K562 treated with DMSO at 1 percent for 24 hours (cell line): ENCODE data around the gene TRAT1. TPM values are rescaled to one million over a fixed set of nuclear protein-coding genes. Genes with fewer than 3 reads are reported as not detected.

Experiments used
- total RNA-seq: library from RNA; unstranded; fragments of 300-600 nt; gene quantifications from 2 replicates; pipeline ENCODE4 v1.2.3, GENCODE V29; 2022; ENCODE audit warnings: low read depth; ENCODE audit not compliant: insufficient read depth

TRAT1 gene
- not detected in 2 replicates for total RNA-seq

DNA sequence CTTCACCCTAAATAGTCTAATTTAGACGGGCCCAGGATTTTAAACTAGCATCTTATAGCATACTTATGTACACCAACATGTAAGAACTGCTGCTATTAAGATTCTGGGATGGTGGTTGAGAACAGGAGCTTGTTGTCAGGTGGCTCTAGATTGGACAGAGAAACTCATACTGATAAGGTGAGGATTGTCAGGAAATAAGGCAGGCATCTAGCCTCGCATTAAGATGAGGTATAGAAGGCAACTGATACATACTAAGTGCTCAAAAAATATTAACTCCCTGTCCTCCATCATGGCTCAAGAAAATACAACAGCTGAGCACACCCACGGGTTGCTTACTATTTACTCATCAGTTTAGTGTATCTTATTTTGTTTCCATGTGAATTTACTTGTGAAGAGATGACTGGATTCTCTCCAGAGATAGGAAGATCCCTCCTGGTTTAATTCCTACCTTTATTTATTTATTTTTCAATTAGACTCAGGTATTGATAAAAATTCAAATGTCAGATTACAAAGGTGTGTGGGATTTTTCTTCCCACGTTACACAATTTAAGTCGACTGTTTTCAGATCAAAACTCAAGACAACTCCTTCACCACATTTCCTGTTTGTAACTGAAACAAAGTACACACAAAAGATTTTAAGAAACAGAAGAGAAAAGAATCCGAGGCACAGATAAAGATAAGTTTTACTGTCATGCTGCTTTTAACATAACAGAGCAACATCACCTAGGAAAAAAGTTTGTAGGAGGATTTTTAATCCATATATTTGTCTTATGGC, at the start of gene TRAT1:
TRAT1 (plus strand) TSS at position 664 of the 775 bp plus-strand sequence. CDS start 142 bp downstream, outside the sequence.

Other genes with a start within 250 kb of the TRAT1 start
- 7.0 and 7.7 TPM in 2 replicates for gene CIP2A, start 233.3 kb upstream of the TRAT1 start, total RNA-seq
- gene DZIP3, start 233.1 kb upstream of the TRAT1 start, total RNA-seq: 4.2 and 4.3 TPM in 2 replicates
- not detected in 2 replicates for gene RETNLB, start 65.4 kb upstream of the TRAT1 start, total RNA-seq
- not detected in 2 replicates for gene GUCA1C, start 131.1 kb downstream of the TRAT1 start, total RNA-seq